Measurements from ENCODE around the gene SOS2. TPM values are rescaled to one million over a fixed set of nuclear protein-coding genes. Genes with fewer than 3 reads are reported as not detected.

Gene SOS2
- total and polyA plus RNA-seq, 2 of the 4 experiments (the other 2 are of a cell fraction) = 6.3 to 10.9 TPM

DNA sequence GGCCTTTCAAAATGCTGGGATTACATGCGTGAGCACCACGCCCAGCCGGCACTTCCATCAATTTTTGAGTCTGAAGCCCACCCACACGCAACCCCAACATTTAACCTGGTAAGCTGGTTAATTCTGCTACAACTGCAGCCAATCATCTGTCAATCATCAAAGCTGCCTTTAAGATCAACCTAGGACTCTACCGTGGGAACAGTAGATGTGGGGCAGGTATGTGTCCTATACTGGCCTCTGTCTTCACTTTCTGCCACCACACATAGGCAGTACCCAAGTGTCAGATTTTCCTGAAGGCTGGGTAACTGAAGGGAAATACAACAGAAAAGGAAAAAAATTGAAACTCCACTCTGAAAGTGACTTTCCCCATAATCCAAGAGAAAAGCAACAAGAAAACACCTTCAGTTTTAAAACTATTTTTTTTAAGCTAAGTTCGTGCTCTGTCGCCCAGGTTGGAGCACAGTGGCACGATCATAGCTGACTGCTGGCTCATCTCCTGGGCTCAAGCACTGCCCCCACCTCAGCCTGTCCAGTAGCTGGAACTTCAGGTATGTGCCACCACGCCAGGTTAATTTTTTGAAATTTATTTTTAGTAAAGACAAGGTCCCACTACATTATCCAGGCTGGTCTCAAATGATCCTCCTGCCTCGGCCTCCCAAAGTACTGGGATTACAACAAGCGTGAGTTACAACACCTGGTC lies 137.2 kb downstream of the SOS2 start:
- Histone ChIP-seq H4K5ac (ENCODE audit: low read depth, low read length) (no peak overlapping the region), H4K91ac (ENCODE audit: insufficient read depth, low read depth, low read length) (no peak overlapping the region), H2AK5ac (ENCODE audit: low read depth, low read length) (no peak overlapping the region), H2BK5ac (ENCODE audit: low read depth, low read length, poor library complexity, severe bottlenecking) (no peak overlapping the region), H2BK15ac (ENCODE audit: low read depth, low read length) (no peak overlapping the region), H2BK120ac (ENCODE audit: low read depth, low read length) (no peak overlapping the region), H3K56ac (ENCODE audit: extremely low read depth, insufficient read depth, low read length) (no peak overlapping the region), H2BK20ac (ENCODE audit: low read depth, low read length) (no peak overlapping the region), H4K8ac (ENCODE audit: low read depth in 2 of 2, low read length in 2 of 2) (no peak overlapping the region), H3K23ac (ENCODE audit: low read depth, low read length) (no peak overlapping the region), H3K79me1 (ENCODE audit: low read depth in 1 of 2, low read length in 2 of 2) (no peaks in the 10 kb centered on the region), H2AK9ac (replicated peaks; ENCODE audit: low read depth, low read length, poor library complexity) (no peak overlapping the region), H3K18ac (ENCODE audit: low read depth, low read length) (no peak overlapping the region), H3K27me3 (ENCODE audit: control insufficient read depth, insufficient read depth, low read length) (no peaks in the 10 kb centered on the region), H3K27ac (ENCODE audit: insufficient read depth, low read length) (no peak overlapping the region), H3K36me3 (ENCODE audit: control insufficient read depth, insufficient read depth, low read length) (peaks cover 1% of the 10 kb centered on the region; the same call in 1 of the 2 replicates), H4K20me1 (ENCODE audit: insufficient read depth, low read length) (no peaks in the 10 kb centered on the region), H2AFZ (replicated peaks; ENCODE audit: low read length, poor library complexity) (no peak overlapping the region), H3K4me3 (ENCODE audit: insufficient read depth, low read depth, low read length) (no peak overlapping the region), H3K9me1 (ENCODE audit: insufficient read depth, low read length) (peaks cover 2% of the 10 kb centered on the region), H3K9me3 (ENCODE audit: control insufficient read depth, insufficient read depth, low read length) (no peaks in the 10 kb centered on the region), H3K4me2 (ENCODE audit: low read depth, low read length) (no peak overlapping the region), H3K9ac (ENCODE audit: low read depth, low read length) (no peak overlapping the region), H3K14ac (replicated peaks; ENCODE audit: low read depth, low read length) (no peak overlapping the region), H3K4ac (ENCODE audit: low read depth, low read length) (no peak overlapping the region), H3K4me1 (ENCODE audit: control insufficient read depth, insufficient read depth, low read length) (no peaks in the 10 kb centered on the region)
- CTCF ChIA-PET = interaction anchor here (0.6 to 1.6 kb wide), 4 partner anchors 16 to 233 kb away, joined by 3 to 5 read pairs (median 4); no protein-coding TSS in a partner anchor
- no peak for DNase-seq
- WGBS, 2 experiments (ENCODE audit: extremely low coverage in 2 of 2, insufficient read length in 1 of 2) = 100% methylated on average over 6 of the region's 11 CpGs; no CpG with 5 or more reads in 1 of the 2 experiments
- intact Hi-C loops (cut with micrococcal nuclease) = no loop called here
- ATAC-seq (ENCODE audit: low read depth) = no peak
- dilution Hi-C loops (cut with HindIII; ENCODE audit: low sequenced_read_pairs, unreplicated experiment) = no loop called here
- TF ChIP-seq, protein P1, sequence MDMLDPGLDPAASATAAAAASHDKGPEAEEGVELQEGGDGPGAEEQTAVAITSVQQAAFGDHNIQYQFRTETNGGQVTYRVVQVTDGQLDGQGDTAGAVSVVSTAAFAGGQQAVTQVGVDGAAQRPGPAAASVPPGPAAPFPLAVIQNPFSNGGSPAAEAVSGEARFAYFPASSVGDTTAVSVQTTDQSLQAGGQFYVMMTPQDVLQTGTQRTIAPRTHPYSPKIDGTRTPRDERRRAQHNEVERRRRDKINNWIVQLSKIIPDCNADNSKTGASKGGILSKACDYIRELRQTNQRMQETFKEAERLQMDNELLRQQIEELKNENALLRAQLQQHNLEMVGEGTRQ (IDR thresholded peaks at IDR 0.05; ENCODE audit: low read depth, low read length) = no peak
- in situ Hi-C loops (cut with MboI; ENCODE audit: low sequenced_read_pairs) = loop anchor here (5.0 kb wide), 1 partner anchor 227 kb away; no protein-coding TSS in a partner anchor
- POLR2A ChIA-PET (ENCODE audit: unreplicated experiment) = no interaction called here
- BruUV-seq (replicated peaks) = no TSS peak
